K562 (cell line): ENCODE measurements around the gene EDEM2. TPM values are rescaled to one million over a fixed set of nuclear protein-coding genes. Genes with fewer than 3 reads are reported as not detected.

Source experiments
- CEBPB ChIP-seq: fragments of 450-650 bp; IDR thresholded peaks from 2 replicates; pipeline ENCODE4 v1.6.1; 2016; ENCODE audit warnings: missing genetic modification characterization, missing compliant biosample characterization
- CREBBP ChIP-seq: IDR thresholded peaks from one replicate; pipeline ENCODE4 v1.6.1; 2012; ENCODE audit warnings: low read depth, mild to moderate bottlenecking, control low read depth, inconsistent platforms, low read length
- CXXC5 ChIP-seq: fragments of 250-450 bp; sonication (Bioruptor Pico); IDR thresholded peaks from 2 replicates; pipeline ENCODE4 v1.8.0; 2022; ENCODE audit warnings: inconsistent platforms, mild to moderate bottlenecking, moderate library complexity
- FOXK1 ChIP-seq: sonication (generic); formaldehyde crosslinking; IDR thresholded peaks from 2 replicates; pipeline ENCODE4 v1.8.0; 2022; ENCODE audit warnings: missing genetic modification reagents, mild to moderate bottlenecking, borderline replicate concordance
- GATAD2B ChIP-seq: fragments of 450-650 bp; IDR thresholded peaks from 2 replicates; pipeline ENCODE4 v1.6.1; 2017; ENCODE audit warnings: mild to moderate bottlenecking, borderline replicate concordance
- POLR2A ChIP-seq: fragments of 450-650 bp; conservative IDR thresholded peaks from 2 replicates; pipeline ENCODE4 v1.6.1; 2016
- RNF2 ChIP-seq: sonication (generic); IDR thresholded peaks from 2 replicates; pipeline ENCODE4 v1.6.1; 2016
- XRCC5 ChIP-seq: fragments of 200-400 bp; formaldehyde crosslinking; IDR thresholded peaks from 2 replicates; pipeline ENCODE4 v1.6.1; 2017; ENCODE audit warnings: low read depth, mild to moderate bottlenecking, low read length
- ZKSCAN3 ChIP-seq: fragments of 250-450 bp; sonication (Bioruptor Pico); IDR thresholded peaks from 2 replicates; pipeline ENCODE4 v1.4.0; 2020
- ZNF146 ChIP-seq: IDR thresholded peaks from one replicate; pipeline ENCODE4 v1.6.1; 2018; ENCODE audit warnings: missing compliant biosample characterization; ENCODE audit not compliant: unreplicated experiment
- ZNF165 ChIP-seq: fragments of 250-450 bp; sonication (Bioruptor Pico); IDR thresholded peaks from 2 replicates; pipeline ENCODE4 v1.4.0; 2020; ENCODE audit warnings: borderline replicate concordance
- ZNF174 ChIP-seq: fragments of 250-450 bp; sonication (Bioruptor Pico); IDR thresholded peaks from 2 replicates; pipeline ENCODE4 v1.4.0; 2020; ENCODE audit warnings: mild to moderate bottlenecking
- ZNF23 ChIP-seq: fragments of 250-450 bp; sonication (Bioruptor Pico); IDR thresholded peaks from 2 replicates; pipeline ENCODE4 v1.4.0; 2020; ENCODE audit warnings: mild to moderate bottlenecking
- ZNF41 ChIP-seq: fragments of 250-450 bp; sonication (Bioruptor Pico); conservative IDR thresholded peaks from 2 replicates; pipeline ENCODE4 v1.4.0; 2020; ENCODE audit warnings: mild to moderate bottlenecking
- ZNF551 ChIP-seq: fragments of 250-450 bp; sonication (Bioruptor Pico); IDR thresholded peaks from 2 replicates; pipeline ENCODE4 v1.5.0; 2021; ENCODE audit warnings: mild to moderate bottlenecking, moderate library complexity
- ZNF561 ChIP-seq: fragments of 450-650 bp; formaldehyde crosslinking; conservative IDR thresholded peaks from 2 replicates; pipeline ENCODE4 v1.4.0; 2020; ENCODE audit warnings: mild to moderate bottlenecking, moderate library complexity
- polyA plus RNA-seq, 8 experiments: library from polyadenylated mRNA; depleted of rRNA in 4 of 8; stranded (reverse) in 5 of 8; unstranded in 3 of 8; fragments of >200 nt; fragmentation: Nextera tagmentation in 2 of 8; fragmentation: Illumina TruSeq in 1 of 8; extraction: Ambion mirVana in 2 of 8; extraction: Trizol in 1 of 8; gene quantifications; 2 replicates each; pipeline versions ENCODE4 v1.2.1 to v1.2.3, GENCODE V29; 2011 to 2014; ENCODE audit warnings: inconsistent platforms in 1 of 8, missing spikeins in 1 of 8
- total RNA-seq, 7 experiments: library from RNA; depleted of rRNA in 6 of 7; stranded (reverse); fragments of >200 nt in 6 of 7; fragmentation: Illumina TruSeq in 2 of 7; extraction: Trizol in 2 of 7; gene quantifications; 2 replicates each; pipeline versions ENCODE4 v1.2.1 to v1.2.3, GENCODE V29; 2011 to 2021; ENCODE audit warnings: low replicate concordance in 1 of 7
- TF ChIP-seq, protein P1 (sequence below): fragments of 450-650 bp; IDR thresholded peaks from 2 replicates; pipeline ENCODE4 v1.6.1; 2016; ENCODE audit warnings: mild to moderate bottlenecking, moderate library complexity
- TF ChIP-seq, protein P2 (sequence below): fragments of 450-650 bp; IDR thresholded peaks from 2 replicates; pipeline ENCODE4 v1.6.1; 2018; ENCODE audit warnings: mild to moderate bottlenecking, low read depth; ENCODE audit not compliant: partially characterized antibody

EDEM2 gene
- total and polyA plus RNA-seq, 9 of the 15 experiments (the other 6 are each of a cell fraction or from before 2014, with no cell fraction given), result 6.9 to 11.0 (median 9.7) TPM

DNA sequence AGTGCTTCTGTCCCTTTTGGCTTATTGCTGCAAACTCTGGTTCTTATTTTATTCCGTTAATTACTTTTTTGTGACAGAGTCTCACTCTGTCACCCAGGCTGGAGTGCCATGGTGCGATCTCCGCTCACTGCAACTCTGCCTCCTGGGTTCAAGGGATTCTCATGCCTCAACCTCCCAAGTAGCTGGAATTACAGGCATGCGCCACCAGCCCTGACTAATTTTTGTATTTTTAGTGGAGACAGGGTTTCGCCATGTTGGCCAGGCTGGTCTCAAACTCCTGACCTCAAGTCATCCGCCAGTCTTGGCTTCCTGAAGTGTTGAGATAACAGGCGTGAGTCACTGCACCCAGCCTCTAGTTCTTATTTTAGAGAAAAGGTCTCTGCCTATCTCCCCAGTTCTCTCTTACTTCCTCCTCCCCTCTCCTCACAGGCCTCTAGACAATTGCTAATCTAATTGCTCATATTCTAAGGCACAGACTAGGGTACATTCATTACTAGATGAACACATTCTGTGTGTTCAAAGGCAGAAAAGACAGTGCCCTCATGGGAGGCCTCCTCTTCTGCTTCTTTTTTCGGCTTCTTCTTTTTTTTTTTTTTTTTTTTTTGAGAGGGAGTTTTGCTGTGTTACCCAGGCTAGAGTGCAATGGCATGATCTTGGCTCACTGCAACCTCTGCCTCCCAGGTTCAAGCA is 27.0 kb downstream of the EDEM2 start (continued):
- peak; percentile 65 for TF ChIP-seq CEBPB (tag)
- TF ChIP-seq ZNF41 (CRISPR knock-in tag), result no peak; the same call in 1 of the 2 replicates
- TF ChIP-seq, protein P1, sequence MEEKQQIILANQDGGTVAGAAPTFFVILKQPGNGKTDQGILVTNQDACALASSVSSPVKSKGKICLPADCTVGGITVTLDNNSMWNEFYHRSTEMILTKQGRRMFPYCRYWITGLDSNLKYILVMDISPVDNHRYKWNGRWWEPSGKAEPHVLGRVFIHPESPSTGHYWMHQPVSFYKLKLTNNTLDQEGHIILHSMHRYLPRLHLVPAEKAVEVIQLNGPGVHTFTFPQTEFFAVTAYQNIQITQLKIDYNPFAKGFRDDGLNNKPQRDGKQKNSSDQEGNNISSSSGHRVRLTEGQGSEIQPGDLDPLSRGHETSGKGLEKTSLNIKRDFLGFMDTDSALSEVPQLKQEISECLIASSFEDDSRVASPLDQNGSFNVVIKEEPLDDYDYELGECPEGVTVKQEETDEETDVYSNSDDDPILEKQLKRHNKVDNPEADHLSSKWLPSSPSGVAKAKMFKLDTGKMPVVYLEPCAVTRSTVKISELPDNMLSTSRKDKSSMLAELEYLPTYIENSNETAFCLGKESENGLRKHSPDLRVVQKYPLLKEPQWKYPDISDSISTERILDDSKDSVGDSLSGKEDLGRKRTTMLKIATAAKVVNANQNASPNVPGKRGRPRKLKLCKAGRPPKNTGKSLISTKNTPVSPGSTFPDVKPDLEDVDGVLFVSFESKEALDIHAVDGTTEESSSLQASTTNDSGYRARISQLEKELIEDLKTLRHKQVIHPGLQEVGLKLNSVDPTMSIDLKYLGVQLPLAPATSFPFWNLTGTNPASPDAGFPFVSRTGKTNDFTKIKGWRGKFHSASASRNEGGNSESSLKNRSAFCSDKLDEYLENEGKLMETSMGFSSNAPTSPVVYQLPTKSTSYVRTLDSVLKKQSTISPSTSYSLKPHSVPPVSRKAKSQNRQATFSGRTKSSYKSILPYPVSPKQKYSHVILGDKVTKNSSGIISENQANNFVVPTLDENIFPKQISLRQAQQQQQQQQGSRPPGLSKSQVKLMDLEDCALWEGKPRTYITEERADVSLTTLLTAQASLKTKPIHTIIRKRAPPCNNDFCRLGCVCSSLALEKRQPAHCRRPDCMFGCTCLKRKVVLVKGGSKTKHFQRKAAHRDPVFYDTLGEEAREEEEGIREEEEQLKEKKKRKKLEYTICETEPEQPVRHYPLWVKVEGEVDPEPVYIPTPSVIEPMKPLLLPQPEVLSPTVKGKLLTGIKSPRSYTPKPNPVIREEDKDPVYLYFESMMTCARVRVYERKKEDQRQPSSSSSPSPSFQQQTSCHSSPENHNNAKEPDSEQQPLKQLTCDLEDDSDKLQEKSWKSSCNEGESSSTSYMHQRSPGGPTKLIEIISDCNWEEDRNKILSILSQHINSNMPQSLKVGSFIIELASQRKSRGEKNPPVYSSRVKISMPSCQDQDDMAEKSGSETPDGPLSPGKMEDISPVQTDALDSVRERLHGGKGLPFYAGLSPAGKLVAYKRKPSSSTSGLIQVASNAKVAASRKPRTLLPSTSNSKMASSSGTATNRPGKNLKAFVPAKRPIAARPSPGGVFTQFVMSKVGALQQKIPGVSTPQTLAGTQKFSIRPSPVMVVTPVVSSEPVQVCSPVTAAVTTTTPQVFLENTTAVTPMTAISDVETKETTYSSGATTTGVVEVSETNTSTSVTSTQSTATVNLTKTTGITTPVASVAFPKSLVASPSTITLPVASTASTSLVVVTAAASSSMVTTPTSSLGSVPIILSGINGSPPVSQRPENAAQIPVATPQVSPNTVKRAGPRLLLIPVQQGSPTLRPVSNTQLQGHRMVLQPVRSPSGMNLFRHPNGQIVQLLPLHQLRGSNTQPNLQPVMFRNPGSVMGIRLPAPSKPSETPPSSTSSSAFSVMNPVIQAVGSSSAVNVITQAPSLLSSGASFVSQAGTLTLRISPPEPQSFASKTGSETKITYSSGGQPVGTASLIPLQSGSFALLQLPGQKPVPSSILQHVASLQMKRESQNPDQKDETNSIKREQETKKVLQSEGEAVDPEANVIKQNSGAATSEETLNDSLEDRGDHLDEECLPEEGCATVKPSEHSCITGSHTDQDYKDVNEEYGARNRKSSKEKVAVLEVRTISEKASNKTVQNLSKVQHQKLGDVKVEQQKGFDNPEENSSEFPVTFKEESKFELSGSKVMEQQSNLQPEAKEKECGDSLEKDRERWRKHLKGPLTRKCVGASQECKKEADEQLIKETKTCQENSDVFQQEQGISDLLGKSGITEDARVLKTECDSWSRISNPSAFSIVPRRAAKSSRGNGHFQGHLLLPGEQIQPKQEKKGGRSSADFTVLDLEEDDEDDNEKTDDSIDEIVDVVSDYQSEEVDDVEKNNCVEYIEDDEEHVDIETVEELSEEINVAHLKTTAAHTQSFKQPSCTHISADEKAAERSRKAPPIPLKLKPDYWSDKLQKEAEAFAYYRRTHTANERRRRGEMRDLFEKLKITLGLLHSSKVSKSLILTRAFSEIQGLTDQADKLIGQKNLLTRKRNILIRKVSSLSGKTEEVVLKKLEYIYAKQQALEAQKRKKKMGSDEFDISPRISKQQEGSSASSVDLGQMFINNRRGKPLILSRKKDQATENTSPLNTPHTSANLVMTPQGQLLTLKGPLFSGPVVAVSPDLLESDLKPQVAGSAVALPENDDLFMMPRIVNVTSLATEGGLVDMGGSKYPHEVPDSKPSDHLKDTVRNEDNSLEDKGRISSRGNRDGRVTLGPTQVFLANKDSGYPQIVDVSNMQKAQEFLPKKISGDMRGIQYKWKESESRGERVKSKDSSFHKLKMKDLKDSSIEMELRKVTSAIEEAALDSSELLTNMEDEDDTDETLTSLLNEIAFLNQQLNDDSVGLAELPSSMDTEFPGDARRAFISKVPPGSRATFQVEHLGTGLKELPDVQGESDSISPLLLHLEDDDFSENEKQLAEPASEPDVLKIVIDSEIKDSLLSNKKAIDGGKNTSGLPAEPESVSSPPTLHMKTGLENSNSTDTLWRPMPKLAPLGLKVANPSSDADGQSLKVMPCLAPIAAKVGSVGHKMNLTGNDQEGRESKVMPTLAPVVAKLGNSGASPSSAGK, result peak; percentile 67; the same call in 1 of the 2 replicates
- TF ChIP-seq ZNF23 (CRISPR knock-in tag), result no peak
- TF ChIP-seq RNF2, result peak; percentile 83
- no peak for TF ChIP-seq ZNF551
- no peak for TF ChIP-seq FOXK1 (CRISPR knock-in tag)
- TF ChIP-seq ZNF165 (CRISPR knock-in tag), result no peak
- TF ChIP-seq POLR2A, result peak; percentile 51
- no peak for TF ChIP-seq CREBBP
- peak; percentile 71 for TF ChIP-seq CXXC5 (CRISPR knock-in tag)
- TF ChIP-seq, protein P2, sequence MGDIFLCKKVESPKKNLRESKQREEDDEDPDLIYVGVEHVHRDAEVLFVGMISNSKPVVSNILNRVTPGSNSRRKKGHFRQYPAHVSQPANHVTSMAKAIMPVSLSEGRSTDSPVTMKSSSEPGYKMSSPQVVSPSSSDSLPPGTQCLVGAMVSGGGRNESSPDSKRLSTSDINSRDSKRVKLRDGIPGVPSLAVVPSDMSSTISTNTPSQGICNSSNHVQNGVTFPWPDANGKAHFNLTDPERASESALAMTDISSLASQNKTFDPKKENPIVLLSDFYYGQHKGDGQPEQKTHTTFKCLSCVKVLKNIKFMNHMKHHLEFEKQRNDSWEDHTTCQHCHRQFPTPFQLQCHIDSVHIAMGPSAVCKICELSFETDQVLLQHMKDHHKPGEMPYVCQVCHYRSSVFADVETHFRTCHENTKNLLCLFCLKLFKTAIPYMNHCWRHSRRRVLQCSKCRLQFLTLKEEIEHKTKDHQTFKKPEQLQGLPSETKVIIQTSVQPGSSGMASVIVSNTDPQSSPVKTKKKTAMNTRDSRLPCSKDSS, result no peak
- no peak for TF ChIP-seq ZNF174 (CRISPR knock-in tag)
- TF ChIP-seq GATAD2B, result peak; percentile 22; the same call in 1 of the 2 replicates
- TF ChIP-seq ZNF146 (CRISPR knock-in tag), result no peak
- TF ChIP-seq XRCC5, result no peak
- TF ChIP-seq ZKSCAN3 (CRISPR knock-in tag), result no peak
- TF ChIP-seq ZNF561 (CRISPR knock-in tag), result no peak
